NCI-H1436 treated with DMSO at 0.1 percent for 48 hours (cell line): ENCODE data around the gene DPEP1.
"Not testable (repeated sequence)": the region's sequence is repeated elsewhere in the genome, so short reads cannot be mapped to it uniquely, and the experiment has no call there.

Experiments
- DNase-seq: peaks from one replicate; lab custom pipeline; 2025; lab: John Stamatoyannopoulos, UW

The DPEP1 gene

DNA sequence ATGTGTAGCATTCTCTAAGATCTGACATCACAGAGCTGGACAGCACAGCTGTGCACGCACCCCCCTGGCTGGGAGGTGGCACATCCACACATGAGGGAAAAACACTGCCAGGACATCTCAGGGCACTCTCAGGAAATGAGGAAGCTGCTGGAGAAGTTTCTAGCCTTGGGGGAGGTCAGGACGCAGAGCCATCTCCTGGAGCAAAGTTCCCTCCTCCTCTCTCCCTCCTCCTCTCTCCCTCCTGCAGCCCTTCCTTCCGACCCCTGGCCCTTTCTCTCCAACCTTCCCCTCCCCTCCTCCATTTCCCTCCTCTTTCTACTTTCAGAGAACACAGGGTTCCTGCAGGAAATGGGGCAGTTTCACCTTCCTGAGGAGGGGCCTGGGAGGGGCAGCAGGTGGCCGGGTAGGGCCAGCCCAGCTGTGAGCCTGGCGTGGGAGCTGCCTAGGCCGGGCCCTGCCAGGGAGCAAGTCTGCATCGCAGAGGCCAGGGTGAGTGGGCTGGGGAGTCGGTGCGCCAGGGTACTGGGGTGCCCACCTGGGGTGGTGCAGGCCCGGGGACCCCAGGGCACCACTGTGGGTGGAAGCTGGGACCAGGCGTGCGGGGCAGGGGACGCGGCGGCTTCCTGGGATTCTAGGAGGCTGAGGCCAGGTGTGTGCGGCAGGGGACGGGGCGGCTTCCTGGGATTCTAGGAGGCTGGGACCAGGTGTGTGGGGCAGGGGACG is at the start of gene DPEP1:
TSS of gene DPEP1 (plus strand) at position 412 of the 723 bp plus-strand sequence. CDS start 16,769 bp downstream, outside the sequence.
- DNase-seq: no peak

DNA sequence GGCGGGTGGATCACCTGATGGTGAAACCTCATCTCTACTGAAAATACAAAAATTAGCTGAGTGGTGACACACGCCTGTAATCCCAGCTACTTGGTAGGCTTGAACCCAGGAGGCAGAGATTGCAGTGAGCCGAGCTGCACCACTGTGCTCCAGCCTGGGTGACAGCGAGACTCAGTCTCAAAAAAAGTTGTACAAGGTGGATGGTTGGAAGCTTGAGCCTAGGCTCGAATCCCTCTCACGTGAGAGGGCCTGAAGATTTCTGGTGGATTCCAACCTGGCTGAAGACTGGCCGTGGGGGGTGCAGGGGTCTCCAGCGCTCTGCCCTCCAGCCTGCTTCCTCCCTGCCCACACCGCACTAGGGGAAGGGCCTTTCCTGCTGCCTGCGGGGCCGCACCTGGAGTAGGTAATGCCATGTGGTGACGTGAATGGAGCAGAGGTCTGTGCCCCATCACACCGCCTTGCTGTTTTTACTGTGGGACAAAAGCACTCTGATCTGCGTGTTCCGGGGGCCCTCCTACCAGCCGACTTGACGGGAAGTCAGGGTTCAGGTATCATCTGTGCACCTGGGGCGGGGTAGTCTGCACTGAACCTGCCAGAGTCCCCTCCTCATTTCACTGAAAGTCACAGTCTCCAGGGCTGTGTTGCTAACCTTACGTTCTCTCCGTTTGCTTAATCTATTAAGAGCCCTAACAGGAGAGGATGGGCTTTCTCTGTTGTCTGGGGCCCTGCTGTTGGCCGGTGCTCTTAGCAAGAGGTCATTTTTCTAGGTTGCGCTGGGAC is 48.8 kb upstream of the DPEP1 start:
- DNase-seq: no peak

DNA sequence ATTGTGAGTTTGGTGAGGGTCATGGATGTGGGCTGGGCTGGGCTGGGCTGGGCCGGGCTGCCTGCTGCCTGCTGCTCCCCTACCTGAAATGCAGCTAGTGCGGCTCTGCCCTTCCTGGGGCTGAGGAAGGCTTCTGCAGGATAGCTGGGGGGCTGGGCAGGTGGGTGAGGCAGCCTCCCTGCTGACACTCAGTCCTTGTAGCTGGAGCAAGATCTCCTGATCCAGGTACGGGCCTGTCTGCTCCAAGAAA is 48.3 kb upstream of the DPEP1 start:
- no peak for DNase-seq

DNA sequence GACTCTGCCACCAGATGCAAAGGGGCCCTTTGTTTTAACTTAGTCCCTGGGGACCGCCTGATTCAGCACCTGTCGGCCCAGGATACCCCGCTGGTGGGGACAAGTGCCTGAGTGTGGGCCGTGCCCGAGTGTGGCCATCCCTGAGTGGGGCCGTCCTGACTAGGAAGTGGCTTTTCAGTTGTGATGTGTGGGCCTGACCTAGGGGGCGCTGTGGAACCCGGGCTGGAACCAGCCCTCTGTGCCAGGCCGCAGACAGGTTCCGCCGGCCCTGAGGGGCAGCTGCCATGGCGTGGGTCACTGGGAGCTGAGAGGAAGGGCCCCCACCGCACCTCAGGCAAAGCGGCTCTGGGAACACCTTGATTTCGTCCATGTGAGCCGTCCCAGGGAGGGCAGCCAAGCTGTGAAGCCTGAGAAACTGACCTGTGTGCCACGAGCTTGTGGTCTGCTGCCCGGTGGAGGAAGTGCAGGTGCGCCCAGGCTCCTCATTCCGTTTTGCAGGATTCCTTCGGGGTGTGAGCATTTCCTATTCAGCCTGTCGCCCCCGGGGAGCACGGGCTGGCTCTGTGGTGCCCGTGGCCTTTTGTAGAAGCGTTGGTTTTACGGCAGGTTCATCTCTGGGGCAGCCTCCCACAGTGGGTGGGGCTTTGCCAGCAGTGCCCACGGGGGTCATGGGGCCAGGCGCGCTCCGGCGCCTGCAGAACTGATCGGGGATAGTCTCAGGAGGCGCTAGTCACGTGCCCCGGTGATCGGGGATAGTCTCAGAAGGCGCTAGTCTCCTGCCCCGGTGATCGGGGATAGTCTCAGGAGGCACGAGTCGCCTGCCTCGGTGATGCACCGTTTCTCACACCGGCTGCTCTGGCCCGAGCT is 47.7 kb upstream of the DPEP1 start:
- DNase-seq: no peak

DNA sequence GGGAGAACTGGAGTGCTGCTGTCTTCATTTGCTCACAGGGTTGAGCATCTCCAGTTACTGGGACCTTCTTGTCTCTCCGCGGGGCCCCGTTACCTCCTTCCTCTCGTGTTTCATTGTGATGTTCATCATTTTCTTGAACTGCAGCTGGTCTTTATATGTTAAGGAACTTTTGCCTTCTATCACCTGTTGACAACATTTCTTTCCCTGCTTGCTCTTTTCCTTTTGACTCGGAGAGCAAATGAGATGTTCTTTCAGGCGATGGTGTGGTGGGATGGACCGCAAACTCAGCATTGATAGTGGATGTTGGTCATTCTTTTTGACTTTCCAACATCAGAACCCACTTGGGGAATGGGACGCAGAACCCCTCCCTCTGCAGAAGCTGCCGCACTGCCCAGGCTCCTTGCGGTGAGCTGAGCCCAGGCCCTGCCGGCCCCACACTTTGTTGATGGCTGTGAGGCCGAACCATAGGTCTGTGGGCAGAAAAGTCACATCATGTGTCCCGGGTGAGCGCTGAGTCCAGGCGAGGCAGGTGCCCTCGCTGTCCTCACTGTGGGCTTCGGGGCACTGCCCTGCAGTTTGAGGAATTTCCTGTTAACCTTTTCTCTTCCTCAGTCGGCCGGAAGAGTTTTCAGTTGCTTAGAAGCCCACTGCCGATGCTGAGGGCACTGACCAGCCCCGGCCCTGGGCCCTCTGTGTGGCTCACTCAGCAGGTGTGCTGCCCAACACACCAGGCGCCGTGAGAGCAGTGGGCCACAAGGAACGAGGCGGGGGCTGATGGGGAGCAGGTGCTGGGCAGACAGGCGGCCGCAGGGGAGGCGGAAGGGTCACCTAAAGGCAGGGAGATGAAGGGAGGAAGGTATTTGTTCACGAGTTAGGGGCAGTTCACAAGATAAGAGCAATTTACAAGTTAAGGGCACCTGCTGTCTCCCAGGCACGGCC is 45.5 kb upstream of the DPEP1 start:
- DNase-seq: no peak

DNA sequence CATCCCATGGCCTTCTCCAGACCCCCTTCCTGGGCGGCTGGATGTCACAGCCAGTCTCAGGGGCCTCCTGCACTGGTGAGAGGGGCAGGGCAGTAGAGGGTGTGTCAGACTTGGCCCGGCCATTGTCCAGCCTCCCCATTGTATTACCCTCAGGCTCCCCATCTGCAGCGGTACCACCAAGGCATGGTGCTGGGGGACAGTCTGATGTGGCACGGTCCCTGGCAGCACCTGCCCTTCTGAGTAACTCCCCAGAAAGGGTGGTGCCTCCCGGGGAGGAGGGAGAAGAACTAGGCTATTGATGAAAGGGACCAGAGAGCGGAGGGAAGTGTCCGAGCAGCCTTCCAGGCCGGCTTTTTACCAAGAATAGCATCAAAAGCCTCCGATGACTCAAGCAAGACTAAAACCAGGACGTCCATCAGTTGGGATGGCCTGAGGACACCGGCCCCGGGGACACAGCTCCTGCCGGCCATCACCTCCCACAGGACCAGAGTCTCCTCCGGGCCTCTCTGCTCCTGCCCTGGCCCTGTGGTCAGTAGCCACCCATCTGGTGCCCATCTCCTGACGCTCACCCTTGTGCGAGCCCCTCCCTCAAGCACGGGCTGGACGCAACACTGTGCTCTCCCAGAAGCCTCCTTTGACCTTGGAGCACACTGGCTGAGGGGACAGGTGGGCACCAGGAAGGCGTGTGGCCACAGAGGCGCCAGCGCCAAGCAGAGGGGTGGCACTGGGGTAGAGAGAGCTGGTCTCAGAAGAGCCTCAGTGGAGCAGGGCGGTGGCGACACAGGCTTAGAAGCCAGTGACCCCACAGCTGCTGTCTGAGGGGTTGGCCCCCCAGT is 43.7 kb upstream of the DPEP1 start:
- no peak for DNase-seq

DNA sequence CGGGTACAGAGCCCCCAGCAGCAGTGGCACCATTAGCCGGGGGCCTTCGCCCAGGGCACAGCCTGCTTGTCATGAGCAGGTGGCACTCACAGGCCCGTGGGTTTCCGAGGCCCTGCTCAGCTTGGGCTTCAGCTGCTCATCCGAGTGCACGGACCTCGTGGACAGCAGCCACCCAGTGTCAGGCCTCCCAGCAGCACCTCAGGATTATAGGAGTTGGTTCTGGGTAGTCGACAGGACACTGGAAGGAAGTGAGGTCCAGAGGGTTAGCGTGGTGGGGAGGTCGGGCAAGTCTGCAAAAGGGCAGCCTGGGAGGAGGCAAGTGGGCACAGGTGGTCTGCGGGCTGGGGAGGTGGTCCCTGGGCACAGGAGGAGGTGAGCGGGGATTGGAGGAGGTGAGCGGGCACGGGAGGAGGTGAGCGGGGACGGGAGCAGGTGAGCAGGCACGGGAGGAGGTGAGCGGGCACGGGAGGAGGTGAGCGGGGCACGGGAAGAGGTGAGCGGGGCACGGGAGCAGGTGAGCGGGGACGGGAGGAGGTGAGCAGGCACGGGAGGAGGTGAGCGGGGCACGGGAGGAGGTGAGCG is 43.0 kb upstream of the DPEP1 start:
- DNase-seq: no peak

DNA sequence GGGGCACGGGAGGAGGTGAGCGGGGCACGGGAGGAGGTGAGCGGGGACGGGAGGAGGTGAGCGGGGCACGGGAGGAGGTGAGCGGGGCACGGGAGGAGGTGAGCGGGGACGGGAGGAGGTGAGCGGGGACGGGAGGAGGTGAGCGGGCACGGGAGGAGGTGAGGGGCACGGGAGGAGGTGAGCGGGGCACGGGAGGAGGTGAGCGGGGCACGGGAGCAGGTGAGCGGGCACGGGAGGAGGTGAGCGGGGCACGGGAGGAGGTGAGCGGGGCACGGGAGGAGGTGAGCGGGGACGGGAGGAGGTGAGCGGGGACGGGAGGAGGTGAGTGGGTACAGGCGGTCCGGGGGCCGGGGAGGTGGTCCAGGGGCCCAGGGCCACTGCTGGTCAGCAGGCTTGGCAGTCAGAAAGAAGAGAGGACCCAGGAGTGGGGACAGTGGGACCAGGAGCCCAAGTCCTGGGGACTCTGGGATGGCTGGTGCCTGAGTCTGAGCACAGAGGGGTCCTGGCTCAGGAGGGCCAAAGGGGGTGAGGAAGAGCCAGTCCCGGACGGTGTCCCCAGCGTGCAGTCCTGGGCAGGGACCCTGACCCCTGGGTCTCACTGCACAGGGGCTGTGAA is 42.4 kb upstream of the DPEP1 start:
- not testable (repeated sequence) for DNase-seq

DNA sequence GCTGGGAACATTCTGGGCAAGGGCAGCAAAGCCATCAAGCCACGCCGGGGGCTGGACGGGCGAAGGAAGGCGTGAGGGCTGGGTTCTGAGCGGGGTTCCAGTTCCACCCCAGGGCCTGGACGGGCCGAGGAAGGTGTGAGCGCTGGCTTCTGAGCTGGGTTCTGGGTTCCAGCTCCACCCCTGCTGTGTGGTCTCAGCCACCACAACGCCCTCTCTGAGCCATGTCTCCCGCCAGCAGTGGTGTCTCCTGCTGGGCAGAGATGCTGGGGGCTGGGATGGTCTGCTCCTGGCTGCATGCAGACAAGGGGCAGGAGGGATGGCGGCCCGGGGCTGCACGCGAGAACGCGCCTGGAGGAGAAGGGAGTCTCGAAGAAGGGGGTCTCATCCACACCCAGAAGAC is 41.8 kb upstream of the DPEP1 start:
- no peak for DNase-seq

DNA sequence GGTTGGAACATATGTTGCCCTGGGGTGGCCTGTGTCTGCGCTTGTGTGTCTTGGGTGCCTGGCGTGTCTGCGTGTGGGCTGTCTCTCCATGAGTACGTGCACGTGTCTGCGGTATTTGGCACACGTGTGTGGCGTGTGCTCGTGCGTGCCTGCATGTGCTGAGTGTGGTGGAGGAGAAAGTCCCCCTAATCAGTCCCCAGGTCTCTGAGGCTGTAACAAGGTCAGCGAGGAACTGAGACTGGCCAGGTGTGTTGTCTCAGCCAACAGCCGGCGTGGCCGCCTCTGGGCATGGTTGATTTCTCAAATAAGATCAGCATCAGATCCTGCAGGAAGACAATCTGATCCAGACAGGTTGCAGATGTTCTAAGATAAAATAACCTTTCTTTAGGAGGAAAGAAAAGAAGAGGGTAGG is 41.4 kb upstream of the DPEP1 start:
- no peak for DNase-seq

DNA sequence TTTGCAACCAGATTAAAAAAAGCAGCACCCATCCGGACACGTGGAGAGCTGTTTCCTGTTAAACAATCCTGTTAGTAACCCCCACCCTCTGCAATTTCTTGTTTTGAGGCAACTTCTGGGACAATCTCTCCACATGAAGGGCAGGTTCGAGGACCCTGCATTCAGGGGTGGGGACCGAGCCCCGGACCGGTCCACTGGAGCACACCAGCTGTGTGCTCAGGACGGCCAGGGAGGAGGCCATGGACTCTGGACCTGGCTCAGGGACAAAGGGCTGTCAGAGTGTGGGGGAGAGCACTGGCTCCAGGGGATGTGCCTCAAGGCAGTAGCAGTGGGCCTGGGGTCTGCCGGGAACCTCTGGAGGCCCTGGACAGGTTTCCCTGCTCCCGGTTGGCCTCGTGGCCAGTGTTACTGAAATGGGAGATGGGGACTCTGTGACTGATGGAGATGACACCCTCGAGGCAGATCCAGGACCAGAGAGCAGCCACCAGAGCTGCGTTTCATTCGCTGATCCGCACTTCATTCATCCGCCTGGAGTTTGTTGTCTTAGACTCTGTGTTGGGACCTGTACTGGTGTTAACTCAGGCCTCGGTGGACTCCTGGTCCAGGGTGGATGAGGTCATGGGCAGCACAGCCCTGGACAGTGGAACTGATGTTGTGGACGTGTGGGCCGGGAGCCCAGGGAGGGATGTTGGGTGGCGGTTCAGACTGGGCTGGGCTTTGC is 40.8 kb upstream of the DPEP1 start:
- DNase-seq: no peak

DNA sequence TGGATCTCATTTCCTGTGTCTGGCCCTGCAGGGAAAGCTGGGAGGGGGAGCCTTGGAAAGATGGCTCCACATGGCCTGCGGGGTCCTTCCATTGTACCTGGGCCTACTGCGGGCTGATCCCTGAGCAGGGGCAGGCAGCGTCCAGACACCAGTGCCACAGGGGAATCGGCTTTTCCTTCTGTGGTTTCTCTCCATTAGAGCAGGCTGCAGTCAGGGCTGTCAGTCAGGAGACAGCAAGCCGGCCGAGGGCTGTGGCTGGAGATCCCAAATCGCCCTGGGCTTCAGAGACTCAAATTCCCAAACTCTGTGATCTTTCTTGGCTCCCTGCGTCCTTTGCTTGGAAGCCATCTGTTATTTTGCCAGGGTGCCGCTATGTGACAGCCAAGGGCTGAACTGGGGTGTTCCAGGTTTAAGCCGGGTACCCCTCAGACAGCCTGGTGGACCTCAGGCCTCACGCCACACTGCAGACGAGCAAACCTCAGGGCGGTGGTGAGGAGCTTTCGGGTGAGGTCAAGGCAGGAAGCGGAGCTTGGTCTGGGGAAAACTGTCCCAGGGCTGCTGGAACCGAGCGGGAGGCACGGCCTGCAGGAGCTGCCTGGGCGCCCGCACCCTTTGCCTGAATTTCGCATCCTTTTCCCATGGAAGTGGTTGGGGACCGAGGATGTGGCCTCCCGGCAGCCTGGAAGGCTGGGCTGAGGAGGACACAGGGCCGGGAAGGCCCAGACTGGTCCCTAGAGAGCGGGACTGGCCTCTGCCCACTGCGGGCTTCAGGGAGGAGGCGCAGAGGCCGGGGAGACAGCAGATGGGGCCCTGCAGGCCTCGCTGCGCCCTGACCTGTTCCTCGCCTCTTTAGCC is 39.4 kb upstream of the DPEP1 start:
- no peak for DNase-seq

DNA sequence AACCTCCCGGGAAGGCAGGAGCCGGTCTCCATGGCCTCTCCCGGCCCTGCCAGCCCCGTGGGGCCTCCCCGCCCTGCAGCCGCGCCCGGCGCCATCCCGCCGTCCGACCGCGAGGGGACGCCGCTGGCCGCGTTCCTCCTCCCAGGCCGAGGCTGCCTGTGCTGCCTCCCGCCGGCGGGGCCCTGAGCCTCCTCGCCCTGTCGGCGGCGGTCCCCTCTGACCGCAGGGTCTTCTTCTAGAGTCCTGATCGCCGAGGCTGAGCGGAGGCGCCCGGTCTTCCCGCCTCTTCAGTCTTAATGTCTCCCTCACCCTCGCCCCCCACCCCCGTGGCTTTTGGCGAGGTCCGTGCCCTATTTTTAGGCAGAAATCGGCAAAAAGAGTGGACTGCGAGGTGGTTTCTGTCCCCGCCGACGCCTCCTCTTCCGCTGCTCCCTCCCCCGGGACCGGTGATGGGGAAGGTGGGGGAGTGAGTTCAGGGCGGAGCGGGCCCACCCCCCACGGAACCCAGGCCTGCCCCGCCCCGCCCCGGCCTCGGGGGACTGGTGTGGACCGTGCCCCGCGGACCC is 38.7 kb upstream of the DPEP1 start:
- DNase-seq: no peak

DNA sequence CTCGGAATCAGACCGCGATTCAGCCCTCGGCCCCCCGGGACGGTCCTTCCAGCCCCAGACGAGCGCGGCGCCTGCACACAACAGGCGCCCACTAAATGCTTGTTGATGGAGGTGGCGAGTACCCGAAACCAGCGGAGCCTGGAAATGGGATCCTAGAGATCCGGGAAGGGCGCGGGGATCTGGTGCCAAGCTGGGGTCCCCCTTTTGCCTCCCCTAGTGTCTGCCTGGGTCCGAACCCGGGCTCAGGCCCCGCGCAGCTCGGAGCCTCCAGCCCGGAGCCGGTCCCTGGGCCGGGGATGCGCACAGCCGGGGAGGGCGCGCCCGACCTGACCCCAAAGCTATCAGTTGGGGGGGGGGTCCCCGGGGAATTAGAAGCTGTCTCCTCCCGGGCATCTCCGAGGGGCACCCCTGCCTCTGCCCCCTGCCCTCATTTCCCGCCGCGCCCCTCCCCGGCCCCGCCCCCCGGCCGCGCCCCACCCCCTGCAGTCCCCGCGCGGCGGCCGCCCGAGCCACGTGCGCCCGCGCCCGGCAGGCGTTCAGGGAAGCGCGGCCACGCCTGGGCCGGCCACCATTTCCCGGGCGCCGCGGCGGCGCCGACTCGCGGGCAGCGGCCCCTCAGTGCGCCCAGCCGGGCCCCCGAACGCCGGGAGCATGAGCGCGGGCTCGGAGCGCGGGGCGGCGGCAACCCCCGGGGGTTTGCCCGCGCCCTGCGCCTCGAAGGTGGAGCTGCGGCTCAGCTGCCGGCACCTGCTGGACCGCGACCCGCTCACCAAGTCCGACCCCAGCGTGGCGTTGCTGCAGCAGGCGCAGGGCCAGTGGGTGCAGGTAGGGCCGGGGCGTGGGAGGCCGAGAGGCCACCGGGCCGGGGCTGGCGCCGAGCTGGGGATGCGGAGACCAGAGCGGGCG is 37.9 kb upstream of the DPEP1 start, which contains the start of gene CPNE7:
TSS of gene CPNE7 (plus strand) at position 512 of the 906 bp plus-strand sequence. CDS start at position 652, 140 bp downstream.
- no peak for DNase-seq

DNA sequence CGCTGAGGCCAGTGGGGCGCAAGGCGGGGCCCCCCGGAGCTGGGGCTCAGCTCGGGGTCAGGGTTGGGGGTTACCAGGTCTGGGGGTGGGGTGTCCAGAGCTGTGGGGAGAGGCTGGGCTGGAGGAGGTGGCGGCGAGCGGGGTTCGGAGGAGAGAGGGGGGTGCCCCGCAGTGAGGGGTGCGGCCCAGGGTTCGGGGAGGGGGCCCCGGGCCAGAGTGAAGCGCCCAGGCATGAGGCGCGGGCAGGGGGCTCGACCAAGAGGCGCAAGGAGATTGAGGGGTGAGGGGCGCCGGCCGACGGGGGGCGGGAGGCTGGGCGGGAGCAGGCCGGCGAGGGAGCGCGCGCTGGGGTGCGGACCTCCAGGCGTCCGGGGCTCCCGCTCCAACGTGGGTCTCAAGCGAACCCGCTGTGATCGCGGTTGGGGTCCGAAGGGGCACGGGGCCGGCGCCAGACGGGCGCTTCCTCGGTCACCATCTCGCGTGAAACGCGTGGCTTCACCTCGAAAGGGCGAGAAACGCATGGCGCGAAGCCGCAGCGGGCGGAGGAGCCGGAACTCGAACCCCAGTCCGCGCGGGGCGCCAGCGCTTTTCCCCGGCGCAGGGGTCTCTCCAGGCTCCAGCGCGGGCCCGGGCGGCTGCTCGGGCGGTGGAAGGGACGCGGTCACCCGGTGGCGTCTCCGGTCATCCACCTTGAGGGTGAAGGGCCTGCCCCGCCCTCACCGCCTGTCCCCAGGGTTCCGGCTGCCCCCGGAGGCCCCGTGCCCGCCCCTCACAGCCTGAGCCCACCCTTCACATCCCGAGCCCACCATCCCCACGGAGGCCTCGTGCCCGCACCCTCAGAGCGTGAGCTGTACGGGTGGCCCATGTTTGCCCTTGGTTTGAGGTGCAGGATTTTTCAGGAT is 37.0 kb upstream of the DPEP1 start:
- no peak for DNase-seq
